GM18502 (cell line): ENCODE data around the gene SLC6A17.
A peak's percentile ranks its signal among the peaks of the same experiment; 100 is the strongest.

Experiments used
- ATAC-seq: cut with Tn5 transposase; IDR thresholded peaks from one replicate; pipeline ENCODE4 v1.9.1; 2021; ENCODE audit warnings: mild to moderate bottlenecking; ENCODE audit not compliant: unreplicated experiment, poor library complexity

SLC6A17 gene

GRCh38 chr1:110150330-110151174 is at the start of gene SLC6A17:
Gene SLC6A17 (plus strand): TSS chr1:110150494. CDS start chr1:110166930, 16,436 bp downstream.
- no peak for ATAC-seq

DNA sequence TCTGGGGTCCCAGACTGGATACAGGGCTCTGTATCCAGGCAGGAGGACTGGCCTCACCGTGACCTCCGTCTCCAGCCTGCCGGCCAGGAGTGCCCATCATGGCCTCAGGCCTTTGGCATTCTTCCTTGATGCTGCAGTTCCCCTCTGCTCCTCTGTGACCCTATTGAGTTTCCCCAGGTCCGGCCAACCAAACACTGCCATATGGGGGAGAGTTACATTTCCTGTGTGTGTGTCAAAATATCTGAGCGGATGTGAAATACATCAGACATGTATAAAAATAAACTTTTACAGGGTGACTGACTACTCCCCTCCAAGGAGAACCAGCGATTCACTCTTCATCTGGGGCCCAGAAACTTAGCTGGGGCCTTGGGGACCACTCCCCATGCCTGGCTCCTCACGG is 48.2 kb upstream of the SLC6A17 start:
- no peak for ATAC-seq

- peak; percentile 81 for ATAC-seq
Measured at GRCh38 chr1:110106013-110106941, 44.0 kb upstream of the SLC6A17 start.

- ATAC-seq: no peak
Measured at GRCh38 chr1:110107867-110108469, 42.3 kb upstream of the SLC6A17 start.

DNA sequence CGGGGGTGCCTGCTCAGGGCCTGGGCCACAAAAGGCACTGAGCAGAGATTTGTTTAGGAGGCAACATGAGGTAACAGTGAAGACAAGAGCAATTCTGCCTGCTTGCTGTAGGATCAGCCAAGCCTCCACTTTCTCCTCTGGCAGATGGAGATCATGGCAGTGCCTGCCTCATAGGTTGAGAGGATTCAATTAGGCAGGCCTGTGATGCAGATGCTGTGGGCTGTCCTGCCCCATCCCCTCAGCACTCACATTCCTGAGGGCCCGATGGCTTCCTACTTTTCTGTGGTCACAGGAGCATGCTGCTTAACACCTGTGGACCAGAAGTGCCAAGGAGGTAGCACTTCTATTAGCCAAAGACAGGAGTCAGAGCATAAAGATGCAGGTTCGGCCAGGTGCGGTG is 39.2 kb upstream of the SLC6A17 start:
- ATAC-seq: no peak

DNA sequence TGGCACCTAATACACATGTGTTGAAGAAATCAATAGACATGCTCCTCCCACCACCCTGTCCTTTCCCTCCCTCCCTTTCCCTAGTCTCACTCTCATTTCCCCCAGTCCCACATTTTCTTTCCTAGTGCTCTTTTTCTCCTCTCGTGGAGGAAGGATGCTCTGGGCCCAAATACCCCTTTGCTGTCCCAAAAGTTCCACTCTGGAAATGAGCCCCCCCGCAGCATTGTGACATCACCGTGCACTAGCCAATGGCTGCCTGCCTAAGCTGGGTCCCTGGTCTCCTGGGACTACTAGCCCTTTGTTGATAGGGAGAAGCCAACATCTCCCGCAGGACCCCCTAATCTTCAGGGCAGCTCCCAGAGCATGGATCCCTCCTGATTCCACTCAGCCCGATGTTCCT is 38.2 kb upstream of the SLC6A17 start, which contains the start of gene UBL4B:
Gene UBL4B, plus strand, starts transcription at position 301 of the 400 bp plus-strand sequence. Its CDS starts 92 bp downstream, at position 393.
- ATAC-seq: no peak

DNA sequence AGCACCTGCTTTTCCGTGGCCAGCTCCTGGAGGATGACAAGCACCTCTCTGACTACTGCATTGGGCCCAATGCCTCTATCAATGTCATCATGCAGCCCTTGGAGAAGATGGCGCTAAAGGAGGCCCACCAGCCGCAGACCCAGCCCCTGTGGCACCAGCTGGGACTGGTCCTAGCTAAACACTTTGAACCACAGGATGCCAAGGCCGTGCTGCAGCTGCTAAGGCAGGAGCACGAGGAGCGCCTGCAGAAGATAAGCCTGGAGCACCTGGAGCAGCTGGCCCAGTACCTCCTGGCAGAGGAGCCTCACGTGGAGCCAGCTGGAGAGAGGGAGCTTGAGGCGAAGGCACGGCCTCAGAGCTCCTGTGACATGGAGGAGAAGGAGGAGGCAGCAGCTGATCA is 37.6 kb upstream of the SLC6A17 start:
- no peak for ATAC-seq

GRCh38 chr1:110113551-110113950 is 36.7 kb upstream of the SLC6A17 start:
- ATAC-seq: no peak

GRCh38 chr1:110114173-110114572 is 36.1 kb upstream of the SLC6A17 start:
- no peak for ATAC-seq

DNA sequence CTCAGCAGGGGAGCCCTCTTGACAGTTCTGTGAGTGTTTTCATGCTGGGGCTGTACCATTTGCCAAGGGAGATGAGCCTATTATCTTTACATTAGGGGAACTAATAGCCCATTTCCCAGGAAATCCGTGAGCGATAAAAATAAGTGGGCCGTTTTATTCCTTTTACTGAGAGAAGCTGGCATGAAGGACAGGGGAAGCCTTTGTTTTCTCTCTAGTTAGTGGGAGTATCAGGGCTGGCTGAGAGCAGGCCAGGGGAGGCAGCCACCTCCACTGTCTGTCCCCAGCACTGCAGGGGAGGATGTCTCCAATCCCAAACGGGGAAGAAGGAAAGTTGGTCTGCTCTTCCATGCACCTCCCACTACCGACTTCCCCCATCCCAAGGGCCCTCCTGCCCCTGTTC is 35.5 kb upstream of the SLC6A17 start:
- no peak for ATAC-seq

- no peak for ATAC-seq
Measured at GRCh38 chr1:110118636-110119396, 31.5 kb upstream of the SLC6A17 start.

- no peak for ATAC-seq
Measured at GRCh38 chr1:110119843-110120242, 30.5 kb upstream of the SLC6A17 start.

GRCh38 chr1:110120960-110121561 is 29.2 kb upstream of the SLC6A17 start:
- ATAC-seq: no peak

GRCh38 chr1:110123224-110123623 is 27.1 kb upstream of the SLC6A17 start:
- ATAC-seq: no peak

- no peak for ATAC-seq
Measured at GRCh38 chr1:110125810-110126209, 24.5 kb upstream of the SLC6A17 start.

DNA sequence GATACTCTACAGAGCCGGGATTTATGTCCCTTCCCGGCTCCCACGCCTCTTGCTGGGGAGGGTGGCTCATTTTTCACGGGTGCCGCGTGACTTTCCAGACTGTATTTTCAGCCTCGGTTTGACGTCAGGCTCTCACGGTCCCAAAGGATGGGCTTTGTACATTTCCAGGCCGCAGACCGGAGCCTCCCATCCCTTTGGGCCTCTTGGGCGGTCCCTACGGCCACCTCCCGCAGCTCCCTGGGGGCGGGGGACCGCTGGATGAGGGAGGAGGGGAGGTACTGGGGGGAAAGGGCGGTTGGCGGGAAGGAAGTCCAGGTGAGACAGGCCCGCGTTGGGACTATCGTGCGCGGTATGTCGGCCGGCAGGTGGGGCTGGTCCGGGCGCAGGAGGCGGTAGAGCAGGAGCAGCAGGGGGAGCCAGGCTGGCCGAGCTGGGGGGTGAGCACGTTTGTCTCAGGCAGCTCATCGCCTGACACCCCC is 20.1 kb upstream of the SLC6A17 start:
- no peak for ATAC-seq

DNA sequence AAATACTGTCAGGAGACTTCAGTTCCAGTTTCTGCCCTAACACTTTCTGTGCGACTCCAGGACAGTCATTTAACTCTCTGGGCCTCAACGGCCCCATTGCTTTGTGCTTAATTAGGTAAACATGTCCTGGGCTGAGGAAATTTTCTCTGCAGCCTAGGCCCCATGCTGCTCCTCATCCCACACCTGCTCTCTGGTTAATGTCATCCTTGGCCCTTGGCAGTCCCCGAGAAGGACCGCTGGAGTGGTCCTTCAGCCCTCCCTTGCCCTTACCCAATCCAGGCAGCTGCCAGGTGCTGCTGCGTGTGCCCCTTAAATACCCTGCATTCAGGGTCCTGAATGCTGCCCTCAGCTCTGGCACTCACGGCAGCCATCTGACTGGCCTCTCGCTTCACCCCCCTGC is 19.3 kb upstream of the SLC6A17 start:
- no peak for ATAC-seq

GRCh38 chr1:110132682-110133081 is 17.6 kb upstream of the SLC6A17 start:
- no peak for ATAC-seq

DNA sequence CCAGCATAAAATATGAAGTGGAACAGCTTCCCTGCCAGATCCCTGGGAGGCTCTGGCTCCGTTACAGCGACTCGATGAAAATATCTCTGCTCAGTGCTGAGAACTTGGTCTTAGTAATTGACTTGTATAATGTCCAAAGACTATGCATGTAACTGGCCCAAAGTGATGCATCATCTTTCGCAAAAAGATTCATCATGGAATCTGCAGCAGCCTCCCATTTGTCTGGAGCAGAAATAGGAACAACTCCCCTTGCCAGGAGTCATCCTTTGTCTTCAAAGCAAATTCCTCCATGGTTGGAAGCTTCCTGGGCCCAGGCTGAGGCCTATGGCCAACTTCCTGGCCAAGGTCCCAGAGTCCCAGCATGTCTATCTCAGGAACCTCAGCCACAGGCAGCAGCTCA is 16.9 kb upstream of the SLC6A17 start:
- ATAC-seq: no peak
